Breast epithelium (tissue), 4 donors: Measurements from ENCODE around the gene DAZL. TPM values are rescaled to one million over a fixed set of nuclear protein-coding genes. Genes with fewer than 3 reads are reported as not detected.

ENCODE experiments used
- DNase-seq, 2 donors: peaks; one replicate each; pipeline ENCODE4 v3.0.0-alpha.2; 2019; ENCODE audit warnings: low spot score in 2 of 2
- H3K27ac ChIP-seq, 2 donors: fragments of 200-600 bp; sonication (generic) in 1 of 2; one replicate each; pipeline ENCODE4 v1.5.1; 2016 to 2019; ENCODE audit warnings: mild to moderate bottlenecking in 1 of 2
- H3K27me3 ChIP-seq, 2 donors: fragments of 200-600 bp; sonication (generic) in 1 of 2; one replicate each; pipeline versions ENCODE4 v1.5.1 to v1.6.0; 2017 to 2019; ENCODE audit warnings: control low read depth in 1 of 2, mild to moderate bottlenecking in 1 of 2
- H3K36me3 ChIP-seq: fragments of 200-600 bp; one replicate; pipeline ENCODE4 v1.5.1; 2019
- H3K4me1 ChIP-seq, 2 donors: fragments of 200-600 bp; sonication (generic); one replicate each; pipeline ENCODE4 v1.5.1; 2016 to 2019; ENCODE audit warnings: control low read depth in 1 of 2
- H3K4me3 ChIP-seq, 3 donors: fragments of 200-600 bp; sonication (generic); 1 replicate in 2 of 3; 2 replicates in 1 of 3; pipeline ENCODE4 v1.5.1; 2016 to 2019; ENCODE audit warnings: mild to moderate bottlenecking in 3 of 3, moderate library complexity in 2 of 3
- H3K9me3 ChIP-seq, 2 donors: fragments of 200-600 bp; sonication (generic) in 1 of 2; one replicate each; pipeline ENCODE4 v1.5.1; 2016 to 2019; ENCODE audit warnings: control low read depth in 1 of 2
- POLR2A ChIP-seq: fragments of 450-650 bp; IDR thresholded peaks from one replicate; pipeline ENCODE4 v1.6.1; 2016; ENCODE audit warnings: antibody characterized with exemption, mild to moderate bottlenecking, moderate library complexity
- POLR2AphosphoS5 ChIP-seq, 3 donors: sonication (generic); formaldehyde crosslinking; IDR thresholded peaks; one replicate each; pipeline ENCODE4 v1.6.1; 2017; ENCODE audit warnings: antibody characterized with exemption in 3 of 3
- intact Hi-C: fragments of 100-400 bp; cut with DNase I; formaldehyde crosslinking; loops from one replicate; pipeline ENCODE4 v1.15.1; 2023; ENCODE audit warnings: low total_unique reads
- total RNA-seq, 3 donors: library from RNA; depleted of rRNA; stranded (reverse); fragments of >200 nt; gene quantifications; one replicate each; pipeline ENCODE4 v1.1.0, GENCODE V29; 2016
- TF ChIP-seq, protein P1 (sequence below), 3 donors: fragments of 450-650 bp; IDR thresholded peaks; one replicate each; pipeline ENCODE4 v1.5.1; 2016 to 2017; ENCODE audit warnings: antibody characterized with exemption in 3 of 3, mild to moderate bottlenecking in 3 of 3, moderate library complexity in 3 of 3

The DAZL gene
- total RNA-seq, 3 donors from 2014 or later, result not detected

- Histone ChIP-seq H3K4me3 (no peak overlapping the region), H3K36me3 (no peaks in the 10 kb centered on the region), H3K4me1 (no peaks in the 10 kb centered on the region), H3K27ac (no peak overlapping the region), H3K9me3 (no peaks in the 10 kb centered on the region), H3K27me3 (no peaks in the 10 kb centered on the region)
- intact Hi-C loops, result no loop called here
- DNase-seq, result no peak
- TF ChIP-seq POLR2AphosphoS5 (IDR thresholded peaks at IDR 0.05), result no peak
- TF ChIP-seq, protein P1, sequence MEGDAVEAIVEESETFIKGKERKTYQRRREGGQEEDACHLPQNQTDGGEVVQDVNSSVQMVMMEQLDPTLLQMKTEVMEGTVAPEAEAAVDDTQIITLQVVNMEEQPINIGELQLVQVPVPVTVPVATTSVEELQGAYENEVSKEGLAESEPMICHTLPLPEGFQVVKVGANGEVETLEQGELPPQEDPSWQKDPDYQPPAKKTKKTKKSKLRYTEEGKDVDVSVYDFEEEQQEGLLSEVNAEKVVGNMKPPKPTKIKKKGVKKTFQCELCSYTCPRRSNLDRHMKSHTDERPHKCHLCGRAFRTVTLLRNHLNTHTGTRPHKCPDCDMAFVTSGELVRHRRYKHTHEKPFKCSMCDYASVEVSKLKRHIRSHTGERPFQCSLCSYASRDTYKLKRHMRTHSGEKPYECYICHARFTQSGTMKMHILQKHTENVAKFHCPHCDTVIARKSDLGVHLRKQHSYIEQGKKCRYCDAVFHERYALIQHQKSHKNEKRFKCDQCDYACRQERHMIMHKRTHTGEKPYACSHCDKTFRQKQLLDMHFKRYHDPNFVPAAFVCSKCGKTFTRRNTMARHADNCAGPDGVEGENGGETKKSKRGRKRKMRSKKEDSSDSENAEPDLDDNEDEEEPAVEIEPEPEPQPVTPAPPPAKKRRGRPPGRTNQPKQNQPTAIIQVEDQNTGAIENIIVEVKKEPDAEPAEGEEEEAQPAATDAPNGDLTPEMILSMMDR (IDR thresholded peaks at IDR 0.05), result no peak
- TF ChIP-seq POLR2A, result no peak
These were observed 18.1 kb downstream of the DAZL start for GRCh38 chr3:16587047-16587680.

- Histone ChIP-seq H3K4me1 (no peaks in the 10 kb centered on the region), H3K9me3 (no peaks in the 10 kb centered on the region), H3K4me3 (no peak overlapping the region), H3K27ac (no peak overlapping the region), H3K36me3 (no peaks in the 10 kb centered on the region), H3K27me3 (no peaks in the 10 kb centered on the region)
- TF ChIP-seq POLR2AphosphoS5 (IDR thresholded peaks at IDR 0.05), result no peak
- TF ChIP-seq POLR2A, result no peak
- TF ChIP-seq, protein P1 (IDR thresholded peaks at IDR 0.05), result no peak
- no peak for DNase-seq
- intact Hi-C loops, result no loop called here
These were observed 20.3 kb downstream of the DAZL start for GRCh38 chr3:16584880-16585279.

DNA sequence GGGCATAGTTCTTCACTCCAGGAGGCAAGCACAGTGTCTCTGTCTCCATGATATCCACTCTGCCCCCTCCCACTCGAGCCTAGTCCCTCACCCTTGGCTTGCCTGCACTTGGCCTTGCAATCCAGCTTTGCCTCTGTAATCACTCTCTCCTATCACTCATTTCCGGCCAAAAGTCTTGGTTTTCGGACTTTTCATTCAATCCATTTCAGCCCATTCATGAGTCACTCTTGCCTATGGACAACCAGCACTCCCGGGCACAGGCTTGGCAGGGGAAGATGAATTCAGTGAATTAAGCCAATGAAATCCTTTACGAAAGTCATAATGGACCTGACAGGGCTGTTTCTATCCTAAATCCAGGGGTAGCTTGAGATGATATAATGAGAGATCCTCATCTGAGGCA is 21.7 kb downstream of the DAZL start:
- DNase-seq, result no peak
- H3K27me3 ChIP-seq, result no peaks in the 10 kb centered on the region
- H3K4me3 ChIP-seq, result no peak overlapping the region
- no peaks in the 10 kb centered on the region for H3K36me3 ChIP-seq
- H3K9me3 ChIP-seq, result no peaks in the 10 kb centered on the region
- intact Hi-C loops, result no loop called here
- H3K4me1 ChIP-seq, result no peaks in the 10 kb centered on the region
- TF ChIP-seq, protein P1 (IDR thresholded peaks at IDR 0.05), result no peak
- TF ChIP-seq POLR2AphosphoS5 (IDR thresholded peaks at IDR 0.05) (no peak), POLR2A (no peak)
- H3K27ac ChIP-seq, result no peak overlapping the region

DNA sequence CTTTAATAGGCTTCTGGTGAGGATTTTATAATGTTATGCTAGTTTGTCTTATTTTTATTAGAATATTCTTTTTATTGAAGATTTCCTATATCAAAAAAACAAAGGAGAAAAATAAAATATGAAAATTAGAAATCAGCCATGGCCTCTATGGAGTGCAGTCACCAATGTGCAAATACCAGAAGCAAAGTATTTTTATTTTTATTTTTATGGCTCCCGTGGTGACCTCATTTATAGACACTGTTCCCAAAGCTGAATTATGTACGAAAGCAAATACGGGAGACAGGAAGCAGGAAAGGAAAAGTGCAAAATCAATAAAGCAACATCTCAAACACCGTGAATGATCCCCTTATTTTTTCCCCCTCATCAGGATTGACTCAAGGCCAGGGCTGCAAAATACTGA is 35.1 kb downstream of the DAZL start:
- Histone ChIP-seq H3K9me3 (no peaks in the 10 kb centered on the region), H3K36me3 (no peaks in the 10 kb centered on the region), H3K27me3 (no peaks in the 10 kb centered on the region), H3K27ac (no peak overlapping the region), H3K4me1 (no peaks in the 10 kb centered on the region), H3K4me3 (no peak overlapping the region)
- no peak for DNase-seq
- TF ChIP-seq, protein P1 (IDR thresholded peaks at IDR 0.05), result no peak
- TF ChIP-seq POLR2A (no peak), POLR2AphosphoS5 (IDR thresholded peaks at IDR 0.05) (no peak)
- intact Hi-C loops, result no loop called here

- H3K27ac ChIP-seq, result no peak overlapping the region
- H3K9me3 ChIP-seq, result peaks cover 0 to 5% of the 10 kb centered on the region in 2 donors
- no peaks in the 10 kb centered on the region for H3K36me3 ChIP-seq
- intact Hi-C loops, result no loop called here
- no peaks in the 10 kb centered on the region for H3K27me3 ChIP-seq
- no peak for TF ChIP-seq POLR2AphosphoS5 (IDR thresholded peaks at IDR 0.05)
- TF ChIP-seq, protein P1 (IDR thresholded peaks at IDR 0.05), result no peak
- TF ChIP-seq POLR2A, result no peak
- H3K4me1 ChIP-seq, result no peaks in the 10 kb centered on the region
- no peak for DNase-seq
- H3K4me3 ChIP-seq, result no peak overlapping the region
These were observed 36.7 kb downstream of the DAZL start for GRCh38 chr3:16568532-16568931.
